ENCODE measurements around the gene CD207. TPM values are rescaled to one million over a fixed set of nuclear protein-coding genes. Genes with fewer than 3 reads are reported as not detected.

The CD207 gene
- total RNA-seq, 1 experiment from 2014 or later: 1.1 TPM

GRCh38 chr2:70820499-70820898 is 15.1 kb downstream of the CD207 start, which contains the start of gene CLEC4F:
CLEC4F (minus strand) TSS chr2:70820599; CDS start chr2:70820523, 76 bp downstream.
- intact Hi-C loops (cut with micrococcal nuclease; ENCODE audit: unreplicated experiment): no loop called here
- ChIA-PET CTCF (no interaction called here), POLR2A (ENCODE audit: low non-redundant PET) (no interaction called here)
- Histone ChIP-seq H3K27ac (ENCODE audit: low read depth, low read length, poor library complexity, severe bottlenecking) (no peak within 1 kb of the TSS), H3K27me3 (replicated peaks; ENCODE audit: insufficient read depth, low read depth, low read length, poor library complexity) (no peaks in the 10 kb centered on the region), H3K9me3 (ENCODE audit: low read depth, low read length, poor library complexity, severe bottlenecking) (no peaks in the 10 kb centered on the region), H3K36me3 (ENCODE audit: insufficient read depth, low read length, poor library complexity, severe bottlenecking) (no peaks in the 10 kb centered on the region), H3K4me3 (ENCODE audit: low read depth, low read length, poor library complexity, severe bottlenecking) (no peak within 1 kb of the TSS), H3K4me1 (ENCODE audit: insufficient read depth, low read length, poor library complexity, severe bottlenecking) (no peaks in the 10 kb centered on the region)
- TF ChIP-seq CTCF (conservative IDR thresholded peaks at IDR 0.05; ENCODE audit: low read depth, low read length): no peak
- no peak for TF ChIP-seq EZH2 (IDR thresholded peaks at IDR 0.05; ENCODE audit: borderline replicate concordance, low read depth, low read length, poor library complexity, severe bottlenecking)
- DNase-seq (ENCODE audit: low spot score): no peak
- no TSS peak for BruUV-seq (replicated peaks)

- CTCF ChIA-PET: no interaction called here
- DNase-seq (ENCODE audit: low spot score): peak; percentile 15
- Histone ChIP-seq H3K4me3 (ENCODE audit: low read depth, low read length, poor library complexity, severe bottlenecking) (no peak overlapping the region), H3K27ac (ENCODE audit: low read depth, low read length, poor library complexity, severe bottlenecking) (no peak overlapping the region), H3K27me3 (replicated peaks; ENCODE audit: insufficient read depth, low read depth, low read length, poor library complexity) (peaks cover 4% of the 10 kb centered on the region), H3K4me1 (ENCODE audit: insufficient read depth, low read length, poor library complexity, severe bottlenecking) (no peaks in the 10 kb centered on the region), H3K36me3 (ENCODE audit: insufficient read depth, low read length, poor library complexity, severe bottlenecking) (no peaks in the 10 kb centered on the region), H3K9me3 (ENCODE audit: low read depth, low read length, poor library complexity, severe bottlenecking) (no peaks in the 10 kb centered on the region)
- BruUV-seq (replicated peaks): no TSS peak
- intact Hi-C loops (cut with micrococcal nuclease; ENCODE audit: unreplicated experiment): no loop called here
- TF ChIP-seq EZH2 (IDR thresholded peaks at IDR 0.05; ENCODE audit: borderline replicate concordance, low read depth, low read length, poor library complexity, severe bottlenecking): no peak
- no peak for TF ChIP-seq CTCF (conservative IDR thresholded peaks at IDR 0.05; ENCODE audit: low read depth, low read length)
- POLR2A ChIA-PET (ENCODE audit: low non-redundant PET): no interaction called here
Measured at GRCh38 chr2:70817284-70817954, 18.2 kb downstream of the CD207 start.

- BruUV-seq (replicated peaks): no TSS peak
- TF ChIP-seq EZH2 (IDR thresholded peaks at IDR 0.05; ENCODE audit: borderline replicate concordance, low read depth, low read length, poor library complexity, severe bottlenecking) (no peak), CTCF (conservative IDR thresholded peaks at IDR 0.05; ENCODE audit: low read depth, low read length) (no peak)
- intact Hi-C loops (cut with micrococcal nuclease; ENCODE audit: unreplicated experiment): no loop called here
- ChIA-PET CTCF (no interaction called here), POLR2A (ENCODE audit: low non-redundant PET) (no interaction called here)
- no peaks in the 10 kb centered on the region for H3K4me1 ChIP-seq (ENCODE audit: insufficient read depth, low read length, poor library complexity, severe bottlenecking)
- H3K27ac ChIP-seq (ENCODE audit: low read depth, low read length, poor library complexity, severe bottlenecking): no peak overlapping the region
- no peaks in the 10 kb centered on the region for H3K36me3 ChIP-seq (ENCODE audit: insufficient read depth, low read length, poor library complexity, severe bottlenecking)
- no peak for DNase-seq (ENCODE audit: low spot score)
- H3K4me3 ChIP-seq (ENCODE audit: low read depth, low read length, poor library complexity, severe bottlenecking): no peak overlapping the region
- H3K9me3 ChIP-seq (ENCODE audit: low read depth, low read length, poor library complexity, severe bottlenecking): no peaks in the 10 kb centered on the region
- peaks cover 4% of the 10 kb centered on the region for H3K27me3 ChIP-seq (replicated peaks; ENCODE audit: insufficient read depth, low read depth, low read length, poor library complexity)
Measured at GRCh38 chr2:70816726-70817125, 18.9 kb downstream of the CD207 start.

Measured in A673 (cell line).